Smooth muscle cell (in vitro differentiated cells): ENCODE results near the gene SOX8. TPM values are rescaled to one million over a fixed set of nuclear protein-coding genes. Genes with fewer than 3 reads are reported as not detected.
A peak's percentile ranks its signal among the peaks of the same experiment; 100 is the strongest.

Experiments
- DNase-seq: peaks from one replicate; lab custom pipeline; 2025; ENCODE audit not compliant: unreplicated experiment; lab: John Stamatoyannopoulos, UW
- H2AFZ ChIP-seq: fragments of 200-600 bp; sonication (generic); 2 replicates; pipeline ENCODE4 v1.6.0; 2016; ENCODE audit warnings: antibody characterized with exemption, low read depth, mild to moderate bottlenecking
- H3F3A ChIP-seq: fragments of 200-600 bp; sonication (generic); 2 replicates; pipeline ENCODE4 v1.6.0; 2017; ENCODE audit warnings: antibody characterized with exemption, low read depth
- H3K27ac ChIP-seq: fragments of 200-600 bp; sonication (generic); 2 replicates; pipeline ENCODE4 v1.5.1; 2016; ENCODE audit warnings: low read depth, mild to moderate bottlenecking
- H3K27me3 ChIP-seq: fragments of 200-600 bp; sonication (generic); 2 replicates; pipeline ENCODE4 v1.6.1; 2016; ENCODE audit warnings: low read depth, mild to moderate bottlenecking
- H3K36me3 ChIP-seq: fragments of 200-600 bp; sonication (generic); 2 replicates; pipeline ENCODE4 v1.5.1; 2016; ENCODE audit warnings: low read depth
- H3K4me1 ChIP-seq: fragments of 200-600 bp; sonication (generic); 2 replicates; pipeline ENCODE4 v1.5.1; 2016; ENCODE audit warnings: low read depth
- H3K4me2 ChIP-seq: fragments of 200-600 bp; sonication (generic); 2 replicates; pipeline ENCODE4 v1.6.0; 2016; ENCODE audit warnings: mild to moderate bottlenecking
- H3K4me3 ChIP-seq: fragments of 200-600 bp; sonication (generic); 2 replicates; pipeline ENCODE4 v1.5.1; 2016; ENCODE audit warnings: mild to moderate bottlenecking
- H3K79me2 ChIP-seq: fragments of 200-600 bp; sonication (generic); 2 replicates; pipeline ENCODE4 v1.6.0; 2016; ENCODE audit warnings: low read depth, mild to moderate bottlenecking
- H3K9ac ChIP-seq: fragments of 200-600 bp; sonication (generic); 2 replicates; pipeline ENCODE4 v1.6.0; 2016; ENCODE audit warnings: low read depth
- H3K9me3 ChIP-seq: fragments of 200-600 bp; sonication (generic); replicated peaks from 2 replicates; pipeline ENCODE4 v1.5.1; 2016; ENCODE audit warnings: low read depth
- H4K20me1 ChIP-seq: fragments of 200-600 bp; sonication (generic); 2 replicates; pipeline ENCODE4 v1.6.0; 2016; ENCODE audit warnings: low read depth
- WGBS: methylation state at CpG from one replicate; pipeline ENCODE4 v1.1.7; 2016; ENCODE audit warnings: low lambda C conversion rate; 5-methylcytosine and 5-hydroxymethylcytosine counted together
- polyA plus RNA-seq: library from polyadenylated mRNA; unstranded; fragments of >200 nt; fragmentation: Nextera tagmentation; extraction: Ambion mirVana; gene quantifications from 2 replicates; pipeline ENCODE4 v1.2.1, GENCODE V29; 2016
- total RNA-seq: library from RNA; depleted of rRNA; stranded (reverse); fragments of >200 nt; gene quantifications from 2 replicates; pipeline ENCODE4 v1.2.3, GENCODE V29; 2014
- TF ChIP-seq, protein P1 (sequence below): fragments of 200-600 bp; sonication (generic); IDR thresholded peaks from 2 replicates; pipeline ENCODE4 v1.5.1; 2017; ENCODE audit warnings: borderline replicate concordance, mild to moderate bottlenecking, antibody characterized with exemption; ENCODE audit not compliant: insufficient read depth, poor library complexity, severe bottlenecking

SOX8 gene
- total and polyA plus RNA-seq, 2 experiments from 2014 or later = 1.8 to 3.5 TPM

DNA sequence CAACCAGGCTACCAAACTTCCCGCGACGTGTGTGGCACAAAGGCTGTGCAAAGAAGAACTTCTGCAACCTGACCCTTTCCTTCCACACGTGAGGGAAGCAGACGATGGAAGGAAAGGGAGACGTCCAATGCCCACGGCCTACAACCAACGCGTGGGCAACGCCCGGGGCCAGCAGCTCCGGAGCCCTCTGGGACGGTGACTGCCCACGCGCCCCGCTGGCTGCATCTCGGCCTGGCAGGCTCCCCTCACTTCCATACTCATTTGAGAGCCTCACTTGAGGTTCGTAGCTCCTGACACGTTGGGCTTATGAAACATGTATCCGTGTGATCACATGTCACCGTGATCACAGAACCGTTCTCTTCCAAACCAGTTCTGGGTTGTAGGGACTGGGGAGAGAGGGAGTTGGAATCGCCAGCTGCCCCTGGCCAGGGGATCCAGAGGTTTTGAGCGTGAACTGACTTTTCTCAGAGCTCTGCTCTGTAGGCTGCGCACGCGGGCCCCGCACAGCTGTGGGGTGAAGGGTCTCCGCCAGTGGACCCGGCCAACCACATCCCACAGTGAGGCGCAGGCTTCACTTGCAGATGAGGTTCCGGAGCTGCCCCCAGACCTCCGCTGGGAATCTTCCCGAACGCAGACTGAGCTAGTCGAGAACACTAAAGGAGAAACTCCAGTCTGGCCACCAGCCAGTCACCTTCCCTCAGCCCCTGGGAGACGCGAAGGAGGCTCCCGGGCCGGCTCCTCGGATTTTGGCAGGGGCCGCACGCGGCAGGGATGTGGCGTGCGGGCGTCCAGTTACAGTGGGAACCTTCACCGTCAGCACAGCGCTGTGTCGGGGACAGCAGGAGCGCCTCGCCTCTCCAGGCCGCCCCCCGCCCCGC is 11.8 kb upstream of the SOX8 start:
- H3K27me3 ChIP-seq = no peaks in the 10 kb centered on the region
- H3K4me2 ChIP-seq = peak overlapping the region; percentile 91
- no peak for DNase-seq
- TF ChIP-seq, protein P1, sequence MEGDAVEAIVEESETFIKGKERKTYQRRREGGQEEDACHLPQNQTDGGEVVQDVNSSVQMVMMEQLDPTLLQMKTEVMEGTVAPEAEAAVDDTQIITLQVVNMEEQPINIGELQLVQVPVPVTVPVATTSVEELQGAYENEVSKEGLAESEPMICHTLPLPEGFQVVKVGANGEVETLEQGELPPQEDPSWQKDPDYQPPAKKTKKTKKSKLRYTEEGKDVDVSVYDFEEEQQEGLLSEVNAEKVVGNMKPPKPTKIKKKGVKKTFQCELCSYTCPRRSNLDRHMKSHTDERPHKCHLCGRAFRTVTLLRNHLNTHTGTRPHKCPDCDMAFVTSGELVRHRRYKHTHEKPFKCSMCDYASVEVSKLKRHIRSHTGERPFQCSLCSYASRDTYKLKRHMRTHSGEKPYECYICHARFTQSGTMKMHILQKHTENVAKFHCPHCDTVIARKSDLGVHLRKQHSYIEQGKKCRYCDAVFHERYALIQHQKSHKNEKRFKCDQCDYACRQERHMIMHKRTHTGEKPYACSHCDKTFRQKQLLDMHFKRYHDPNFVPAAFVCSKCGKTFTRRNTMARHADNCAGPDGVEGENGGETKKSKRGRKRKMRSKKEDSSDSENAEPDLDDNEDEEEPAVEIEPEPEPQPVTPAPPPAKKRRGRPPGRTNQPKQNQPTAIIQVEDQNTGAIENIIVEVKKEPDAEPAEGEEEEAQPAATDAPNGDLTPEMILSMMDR = no peak
- WGBS = 62% methylated on average over 47 of the region's 55 CpGs
- H3K79me2 ChIP-seq = no peaks in the 10 kb centered on the region
- no peaks in the 10 kb centered on the region for H3K36me3 ChIP-seq
- peak overlapping the region; percentile 83 for H2AFZ ChIP-seq
- H3F3A ChIP-seq = peaks cover 8% of the 10 kb centered on the region
- peak overlapping the region; percentile 80 for H3K9ac ChIP-seq
- H3K9me3 ChIP-seq = no peaks in the 10 kb centered on the region
- no peaks in the 10 kb centered on the region for H4K20me1 ChIP-seq
- H3K27ac ChIP-seq = peak overlapping the region; percentile 33
- peak overlapping the region; percentile 78 for H3K4me3 ChIP-seq
- peaks cover 19% of the 10 kb centered on the region for H3K4me1 ChIP-seq

DNA sequence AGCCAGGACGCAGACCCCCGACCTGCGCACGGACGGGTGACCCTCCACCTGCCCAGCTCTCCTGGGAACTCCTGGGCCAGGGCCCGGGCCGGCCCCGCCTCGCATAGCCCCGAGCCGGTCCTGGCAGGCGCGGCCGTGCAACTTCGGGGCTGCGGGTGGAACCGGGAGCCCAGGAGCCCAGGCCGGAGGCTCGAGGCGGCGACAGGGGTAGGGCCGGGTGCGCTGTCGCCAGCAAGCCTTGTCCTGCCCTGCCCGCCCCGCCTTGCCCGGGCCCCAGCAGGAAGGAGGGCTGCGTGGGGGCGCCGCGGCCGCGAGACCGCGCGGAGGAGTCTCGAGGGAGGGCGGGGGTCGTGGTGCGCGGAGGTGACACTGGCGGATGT is 11.2 kb upstream of the SOX8 start:
- WGBS = under 1% methylated on average over 21 of the region's 42 CpGs
- no peak for DNase-seq
- peak overlapping the region; percentile 83 for H2AFZ ChIP-seq

DNA sequence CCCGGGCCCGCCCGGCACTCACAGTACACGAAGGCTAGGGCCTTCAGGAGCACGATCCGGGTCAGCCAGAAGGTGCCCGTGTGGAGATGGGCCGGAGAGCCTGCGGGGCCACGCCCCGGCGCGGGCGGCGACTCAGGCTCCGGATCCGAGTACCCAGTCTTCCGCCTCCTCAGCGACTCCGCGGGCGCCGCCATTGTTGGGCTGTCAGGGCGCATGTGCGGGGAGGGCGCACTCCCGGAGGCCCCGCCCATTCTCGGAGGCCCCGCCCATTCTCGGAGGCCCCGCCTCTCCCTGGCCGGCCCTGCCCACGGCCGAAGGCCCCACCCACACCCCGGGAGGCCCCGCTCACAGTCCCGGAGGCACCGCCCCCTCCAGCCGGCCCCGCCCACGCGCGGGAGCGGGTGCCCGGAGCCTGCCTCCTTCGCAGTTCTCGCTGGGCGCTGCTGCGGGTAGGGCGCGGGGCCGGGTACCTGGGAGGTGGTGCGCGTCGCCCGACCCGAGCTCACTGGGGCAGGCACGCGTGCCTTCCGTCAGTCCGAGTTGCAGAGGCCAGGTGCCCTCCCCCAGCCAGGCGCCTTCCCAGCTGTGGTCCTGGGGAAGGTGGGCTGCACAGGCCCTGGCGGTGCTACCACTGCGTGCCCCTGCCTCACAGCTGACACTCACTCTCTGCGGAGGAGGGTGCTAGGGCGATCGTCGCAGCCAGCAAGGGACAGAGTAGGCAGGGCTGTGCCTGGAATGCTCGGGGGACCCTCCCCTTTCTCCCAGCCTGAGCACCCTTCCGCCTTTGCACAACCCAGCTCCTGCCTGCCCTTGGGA is 10.6 kb upstream of the SOX8 start, which contains the start of gene LMF1:
LMF1 (minus strand) TSS at position 219 of the 816 bp plus-strand sequence; CDS start at position 215, 4 bp downstream.
- Histone ChIP-seq H3K27ac (peak within 1 kb of the TSS; percentile 33), H3K36me3 (no peaks in the 10 kb centered on the region), H3F3A (peaks cover 8% of the 10 kb centered on the region), H3K79me2 (no peaks in the 10 kb centered on the region), H3K9ac (peak within 1 kb of the TSS; percentile 80), H3K27me3 (no peaks in the 10 kb centered on the region), H4K20me1 (no peaks in the 10 kb centered on the region), H2AFZ (peak within 1 kb of the TSS; percentile 83), H3K9me3 (no peaks in the 10 kb centered on the region), H3K4me1 (peaks cover 19% of the 10 kb centered on the region), H3K4me2 (peak within 1 kb of the TSS; percentile 91), H3K4me3 (peak within 1 kb of the TSS; percentile 78)
- TF ChIP-seq, protein P1 = no peak
- 11% methylated on average over 24 of the region's 71 CpGs for WGBS
- DNase-seq = peak; percentile 96

More for the DNA sequence above, 11.2 kb upstream of the SOX8 start:
- Histone ChIP-seq H4K20me1 (no peaks in the 10 kb centered on the region), H3K4me2 (peak overlapping the region; percentile 91), H3K4me3 (peak overlapping the region; percentile 78), H3K79me2 (no peaks in the 10 kb centered on the region), H3F3A (peaks cover 8% of the 10 kb centered on the region), H3K9ac (peak overlapping the region; percentile 80), H3K27me3 (no peaks in the 10 kb centered on the region), H3K4me1 (peaks cover 19% of the 10 kb centered on the region), H3K27ac (peak overlapping the region; percentile 33), H3K36me3 (no peaks in the 10 kb centered on the region), H3K9me3 (no peaks in the 10 kb centered on the region)
- TF ChIP-seq, protein P1 = no peak
